ENCODE results near the gene CD47.
A peak's percentile ranks its signal among the peaks of the same experiment; 100 is the strongest.

The CD47 gene

DNA sequence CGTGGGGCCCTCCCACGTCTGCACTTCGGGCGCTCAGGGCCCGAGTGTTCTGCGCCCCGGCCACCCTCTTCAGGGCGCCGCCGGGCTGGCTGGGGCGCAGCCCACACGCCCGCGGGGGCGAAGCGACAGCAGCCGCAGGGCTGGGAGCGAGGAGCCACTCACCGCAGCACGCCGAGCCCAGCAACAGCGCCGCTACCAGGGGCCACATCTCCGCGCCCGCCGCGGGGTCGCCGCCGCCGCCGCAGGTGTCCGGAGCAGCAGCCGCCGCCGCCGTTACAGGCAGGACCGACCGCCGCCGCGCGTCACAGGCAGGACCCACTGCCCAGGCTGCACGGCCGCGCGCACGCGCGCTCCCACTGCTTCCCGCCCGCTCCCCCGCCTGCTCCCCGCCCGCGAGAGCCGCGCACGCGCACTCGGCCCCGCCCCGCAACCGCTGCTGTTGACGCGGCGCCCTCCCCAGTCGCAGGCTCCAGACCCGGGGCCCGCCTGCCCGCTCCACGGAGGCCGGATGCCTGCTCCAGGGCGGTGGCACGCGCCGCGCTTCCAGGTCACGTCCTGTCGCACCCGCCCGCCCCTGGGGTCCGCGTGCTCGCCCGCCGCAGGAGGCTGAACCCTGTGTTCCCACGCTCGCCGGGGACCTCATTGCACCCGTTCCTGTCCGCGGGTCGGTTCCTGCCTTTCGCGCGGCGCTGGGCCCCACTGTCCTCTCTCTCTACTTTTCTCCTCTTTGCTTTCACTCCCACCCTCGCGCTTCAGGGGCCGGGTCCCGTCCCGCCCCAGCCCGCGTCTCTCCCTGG is at the start of gene CD47:
TSS of gene CD47 (minus strand) at position 331 of the 797 bp plus-strand sequence. CDS start at position 208, 123 bp downstream.
- peak; percentile 94 to 95 for DNase-seq

DNA sequence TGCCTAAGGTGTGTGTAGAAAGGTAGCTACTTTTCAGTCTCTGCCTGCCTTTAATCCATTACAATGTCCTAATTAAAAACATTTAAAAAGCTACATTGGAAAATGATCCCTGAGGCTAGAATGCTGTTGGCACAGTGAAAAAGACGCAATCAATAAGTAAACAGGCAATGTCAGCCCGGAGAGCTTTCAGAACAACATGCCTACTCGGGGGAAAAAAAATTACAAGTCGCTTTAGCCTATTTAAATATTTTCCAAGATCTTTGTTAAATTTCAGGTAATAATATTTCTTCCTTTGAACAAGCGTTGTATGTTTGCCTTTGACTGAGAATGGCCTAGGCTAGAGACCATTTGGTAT is 46.6 kb upstream of the CD47 start:
- no peak for DNase-seq

DNA sequence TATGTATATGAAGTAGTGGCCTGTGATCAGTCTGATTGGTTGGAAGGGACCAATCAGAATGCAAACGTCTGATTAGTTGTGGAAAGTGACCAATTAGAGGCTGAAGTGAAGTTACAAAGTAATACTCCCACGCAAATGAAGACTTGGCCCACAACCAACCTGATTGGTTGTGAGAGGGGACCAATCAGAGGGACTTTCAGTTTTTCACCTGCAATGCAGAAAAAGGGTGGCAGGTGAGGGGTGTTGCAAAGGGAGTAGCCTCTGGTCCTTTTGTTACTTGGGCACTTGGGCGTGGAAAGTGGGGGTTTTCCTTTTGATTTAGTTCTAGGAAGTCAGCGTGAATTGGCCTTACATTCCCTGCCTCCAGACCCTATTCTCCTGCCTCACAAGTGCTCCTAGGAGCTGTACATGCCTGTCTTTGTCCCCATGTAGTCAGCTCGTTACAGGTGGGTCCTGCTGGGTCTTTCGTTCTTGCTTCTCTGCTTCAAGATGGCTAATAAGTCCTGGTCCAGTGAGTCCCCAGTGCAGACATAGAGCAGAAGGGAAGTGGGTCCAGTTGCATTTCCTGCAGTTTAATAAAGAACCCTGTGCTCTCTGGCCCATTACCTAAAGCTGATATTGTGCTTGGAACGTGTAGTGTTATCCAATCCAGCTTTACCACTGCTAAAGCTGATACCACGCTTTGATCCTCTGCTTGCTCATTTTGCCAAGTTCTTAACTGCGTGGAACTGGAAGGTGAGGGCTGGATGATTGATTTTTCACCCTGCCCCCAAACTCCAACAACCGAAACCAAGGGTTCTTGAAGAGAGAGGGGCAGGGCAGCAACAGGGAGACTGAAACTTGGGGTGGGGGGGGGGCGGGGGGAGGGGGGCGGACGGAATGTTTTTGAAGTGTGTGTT is 46.0 kb upstream of the CD47 start:
- DNase-seq, result no peak

DNA sequence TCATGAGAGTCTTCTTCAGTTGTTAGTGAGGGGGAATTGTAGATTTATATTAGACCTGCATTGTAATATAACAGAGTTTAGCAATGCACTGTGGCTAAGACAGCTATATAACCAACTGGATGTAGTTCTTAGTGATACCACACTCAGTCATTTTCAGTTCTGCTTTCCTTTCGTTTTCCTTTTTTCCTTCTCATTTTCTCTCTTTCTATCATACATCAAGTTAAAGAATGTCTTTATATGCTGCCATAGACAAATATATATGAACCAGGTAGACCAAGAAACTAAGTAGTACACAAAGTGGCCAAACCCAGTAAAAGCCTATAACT is 43.7 kb upstream of the CD47 start:
- DNase-seq, result no peak

DNA sequence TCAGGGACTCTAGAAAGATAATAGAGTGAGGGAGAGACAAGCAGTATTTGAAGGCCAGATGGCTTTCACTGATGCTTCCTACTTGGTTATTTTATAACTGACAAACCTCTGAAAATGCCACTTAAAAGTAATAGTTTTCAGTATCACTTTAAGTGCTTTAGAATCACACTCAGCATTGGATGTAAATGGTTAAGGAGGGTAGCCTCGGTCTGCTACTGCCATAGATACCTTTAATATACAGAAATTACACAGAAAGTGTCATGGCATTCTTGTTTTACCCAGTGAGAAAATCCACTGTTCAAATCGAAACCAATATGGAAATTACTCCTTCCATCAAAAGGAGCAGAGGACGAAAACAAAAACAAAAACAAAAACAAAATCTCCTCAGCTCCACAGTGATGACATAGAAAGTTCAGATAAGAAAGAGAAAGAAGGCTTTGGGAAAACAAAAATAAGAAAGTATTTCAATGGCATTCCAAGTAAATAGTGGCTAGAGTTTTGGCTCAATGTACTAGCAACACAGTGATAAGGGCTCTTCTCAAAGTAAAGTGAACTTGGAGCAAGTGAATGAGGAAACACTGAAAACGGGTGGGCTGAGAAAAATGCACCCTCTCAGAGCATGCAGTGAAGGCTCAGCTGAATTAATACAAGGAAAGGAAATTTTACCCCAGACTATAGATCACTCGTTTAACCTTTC is 43.2 kb upstream of the CD47 start:
- no peak for DNase-seq

DNA sequence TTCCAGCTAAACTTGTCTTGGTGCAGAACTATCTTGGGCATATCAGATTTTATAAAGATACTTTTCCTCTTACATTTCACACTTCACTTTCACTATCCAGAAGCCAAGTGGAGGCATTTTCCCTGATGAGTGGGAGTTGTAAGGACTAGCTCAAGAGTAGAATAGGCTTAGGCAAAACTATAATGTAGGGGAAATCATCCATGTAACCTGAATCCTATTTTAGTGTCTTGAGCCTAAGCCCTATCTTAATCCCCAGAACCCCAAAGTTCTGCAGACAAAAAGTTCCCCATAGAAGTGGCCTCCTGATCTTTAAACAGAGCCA is 42.2 kb upstream of the CD47 start:
- DNase-seq, result no peak

DNA sequence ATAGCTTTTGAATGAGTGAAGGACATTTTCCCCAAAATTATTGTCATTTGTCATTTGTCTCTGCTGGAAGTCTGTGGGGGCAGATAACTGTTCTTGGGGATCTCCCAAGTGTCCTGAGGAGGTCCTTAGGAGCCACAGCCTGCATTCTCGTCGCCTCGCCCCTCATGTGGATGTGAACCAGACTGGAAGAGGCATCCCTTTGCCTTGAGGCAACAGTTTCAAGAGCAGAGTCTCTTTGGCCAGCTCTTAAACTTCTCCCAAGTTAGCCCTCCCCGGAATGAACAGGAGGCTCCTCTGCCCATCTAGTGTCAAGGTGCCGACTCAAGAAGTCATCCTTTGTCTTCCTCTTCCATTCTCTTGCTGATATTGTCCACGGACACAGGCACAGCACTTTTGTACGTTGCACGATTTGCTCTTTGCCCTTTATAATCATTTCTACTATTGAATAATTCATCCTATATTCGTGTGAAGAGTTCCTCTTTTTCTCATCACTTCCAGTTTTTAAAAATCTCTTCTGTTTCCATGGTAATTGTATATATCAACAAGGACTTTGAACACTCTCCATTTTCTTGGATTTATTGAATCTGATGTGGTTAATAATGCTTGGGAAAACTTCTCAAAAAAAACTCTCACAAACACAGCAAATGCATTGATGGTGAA is 40.8 kb upstream of the CD47 start:
- DNase-seq, result no peak

DNA sequence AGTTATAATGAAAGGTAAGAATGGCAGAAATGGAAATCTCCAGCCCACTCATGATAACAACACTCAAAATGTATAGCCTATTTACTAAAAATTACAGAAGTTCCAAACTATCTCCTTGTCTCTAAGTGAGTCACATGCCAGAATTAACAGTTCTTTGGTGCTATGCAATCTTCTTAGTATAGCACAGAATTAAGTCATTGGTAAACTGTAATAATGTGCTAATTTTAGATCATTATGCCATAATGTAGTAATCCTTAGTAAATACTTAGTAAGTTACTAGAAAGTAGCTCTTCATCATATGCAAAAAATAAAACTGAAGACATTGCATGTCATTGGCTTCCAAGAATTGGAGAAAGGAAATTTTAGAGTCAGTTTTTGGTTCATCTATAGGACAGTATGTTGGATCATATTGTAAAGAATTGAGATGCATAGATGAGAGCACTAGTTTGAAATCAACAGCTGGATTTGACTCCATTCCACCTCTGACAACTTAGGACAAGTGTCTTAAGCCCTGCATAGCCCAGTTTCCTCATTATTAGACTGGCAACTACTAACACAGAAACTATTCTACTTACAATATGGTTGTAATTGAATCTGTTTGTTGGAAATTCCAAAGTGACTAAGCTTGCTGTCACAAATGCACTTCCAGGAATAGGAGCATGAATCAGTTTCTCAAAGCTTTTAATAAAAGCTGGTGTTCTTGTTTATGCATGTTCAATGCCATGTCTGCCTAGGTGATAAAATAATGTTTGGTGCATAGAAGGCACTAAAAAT is 40.1 kb upstream of the CD47 start:
- DNase-seq, result peak in 1 of 2 donors; percentile 35

DNA sequence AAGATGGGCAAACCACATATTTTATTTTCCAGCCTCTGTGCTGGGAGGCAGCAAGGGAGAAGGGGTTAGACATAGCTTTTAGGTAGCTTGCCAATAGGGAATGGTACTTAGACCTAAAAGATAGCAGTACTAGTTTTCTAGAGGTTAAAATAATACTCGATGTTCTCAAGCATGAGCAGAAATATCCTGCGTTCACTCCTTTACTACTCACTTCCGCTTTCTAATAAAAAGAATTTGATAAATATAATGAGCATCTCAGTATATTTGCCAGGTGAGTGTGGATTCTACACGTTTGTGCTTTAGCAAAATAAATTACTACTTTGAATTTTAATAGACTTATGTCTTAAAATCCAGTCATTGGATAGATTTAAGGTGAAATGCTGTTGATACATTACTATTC is 39.4 kb upstream of the CD47 start:
- DNase-seq, result no peak

DNA sequence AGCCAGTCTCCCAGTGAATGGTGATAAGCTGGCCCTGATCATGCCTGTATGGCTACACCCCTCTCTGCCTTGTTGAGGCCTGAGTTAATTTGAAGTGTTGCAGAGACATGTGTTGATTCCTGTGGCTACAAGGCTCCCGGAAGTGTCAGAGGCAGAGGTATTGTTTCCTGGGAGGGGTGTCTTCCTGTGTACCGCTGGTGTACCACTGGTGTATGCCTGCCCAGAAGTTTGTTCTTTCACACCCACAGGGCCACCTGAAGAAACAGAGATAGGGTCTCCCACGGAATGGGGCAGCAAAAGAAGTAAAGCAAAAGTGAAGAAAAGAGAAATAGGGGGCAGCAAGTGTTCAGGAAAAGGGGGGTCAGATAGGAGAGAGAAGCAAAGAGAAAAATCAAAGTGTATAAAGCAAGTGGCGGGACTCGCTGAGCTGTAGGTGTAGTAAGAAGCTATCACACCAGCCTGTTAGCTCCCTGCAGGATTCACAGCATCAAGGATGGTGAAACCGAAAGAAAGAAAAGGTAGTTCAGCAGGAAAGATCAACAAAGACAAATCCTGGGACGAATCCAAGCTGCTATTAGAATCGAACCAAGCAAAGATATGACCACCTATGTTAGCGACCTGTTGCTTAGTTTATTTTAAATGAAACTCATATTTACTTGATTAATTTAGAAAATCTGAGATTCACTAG is 36.6 kb upstream of the CD47 start:
- peak; percentile 67 to 69 for DNase-seq

DNA sequence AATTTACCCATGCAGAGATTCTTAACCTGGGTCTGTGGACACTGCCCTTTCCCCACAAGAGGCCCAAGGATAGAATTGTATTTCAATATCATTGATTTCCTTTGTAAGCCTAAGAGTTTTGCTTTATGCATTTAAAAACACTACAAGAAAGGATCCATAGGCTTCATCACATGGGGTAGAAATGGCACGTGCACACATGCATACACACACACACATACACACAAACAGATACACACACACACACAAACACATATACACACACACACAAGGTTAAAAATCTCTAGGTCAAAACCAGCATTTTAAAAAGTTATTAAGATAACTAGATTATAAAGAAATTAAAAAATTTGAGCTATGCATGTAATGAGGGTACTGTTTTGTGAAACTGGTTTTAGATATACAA is 35.5 kb upstream of the CD47 start:
- peak in 1 of 2 donors; percentile 20 for DNase-seq

DNA sequence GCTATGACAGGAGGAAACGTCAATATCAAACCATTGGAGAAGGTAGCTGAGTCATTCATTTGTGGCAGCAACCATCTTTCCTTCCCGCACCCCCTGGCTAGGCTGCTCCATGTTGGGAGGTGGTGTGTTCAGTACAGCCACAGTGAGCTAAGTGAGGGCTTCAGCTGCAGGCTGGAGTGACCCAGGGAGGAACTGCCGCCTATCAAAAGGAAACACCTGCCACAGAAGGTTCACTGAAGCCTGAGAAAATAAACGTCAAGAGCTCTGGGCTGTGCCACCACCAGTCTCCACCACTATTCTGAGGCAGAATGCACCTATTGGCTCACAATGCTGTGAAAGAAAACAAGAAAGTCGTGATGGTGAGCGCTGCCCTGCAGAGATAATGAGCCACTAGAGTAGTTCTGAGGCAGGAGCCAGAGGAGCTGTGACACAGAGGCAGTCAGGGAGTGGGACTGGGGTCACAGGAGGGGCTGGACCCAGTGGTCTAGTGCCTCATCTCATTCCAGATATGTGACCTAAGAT is 34.8 kb upstream of the CD47 start:
- DNase-seq, result peak; percentile 64 to 70

DNA sequence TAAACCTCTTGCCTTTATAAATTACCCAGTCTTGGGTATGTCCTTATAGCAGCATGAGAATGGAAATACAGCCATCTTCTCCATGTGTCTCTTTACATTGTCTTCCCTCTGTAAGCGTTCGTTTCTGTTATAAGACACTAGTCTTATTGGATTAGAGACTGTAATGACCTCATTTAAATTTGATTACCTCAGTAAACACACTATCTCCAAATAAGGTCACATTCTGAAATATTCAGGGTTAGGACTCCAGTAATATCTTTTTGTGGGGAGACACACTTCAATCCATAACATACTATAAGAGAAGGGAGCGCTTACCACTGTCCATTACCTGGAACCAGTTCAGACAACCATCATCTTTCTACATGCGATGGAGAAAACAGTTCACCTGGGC is 34.3 kb upstream of the CD47 start:
- no peak for DNase-seq

DNA sequence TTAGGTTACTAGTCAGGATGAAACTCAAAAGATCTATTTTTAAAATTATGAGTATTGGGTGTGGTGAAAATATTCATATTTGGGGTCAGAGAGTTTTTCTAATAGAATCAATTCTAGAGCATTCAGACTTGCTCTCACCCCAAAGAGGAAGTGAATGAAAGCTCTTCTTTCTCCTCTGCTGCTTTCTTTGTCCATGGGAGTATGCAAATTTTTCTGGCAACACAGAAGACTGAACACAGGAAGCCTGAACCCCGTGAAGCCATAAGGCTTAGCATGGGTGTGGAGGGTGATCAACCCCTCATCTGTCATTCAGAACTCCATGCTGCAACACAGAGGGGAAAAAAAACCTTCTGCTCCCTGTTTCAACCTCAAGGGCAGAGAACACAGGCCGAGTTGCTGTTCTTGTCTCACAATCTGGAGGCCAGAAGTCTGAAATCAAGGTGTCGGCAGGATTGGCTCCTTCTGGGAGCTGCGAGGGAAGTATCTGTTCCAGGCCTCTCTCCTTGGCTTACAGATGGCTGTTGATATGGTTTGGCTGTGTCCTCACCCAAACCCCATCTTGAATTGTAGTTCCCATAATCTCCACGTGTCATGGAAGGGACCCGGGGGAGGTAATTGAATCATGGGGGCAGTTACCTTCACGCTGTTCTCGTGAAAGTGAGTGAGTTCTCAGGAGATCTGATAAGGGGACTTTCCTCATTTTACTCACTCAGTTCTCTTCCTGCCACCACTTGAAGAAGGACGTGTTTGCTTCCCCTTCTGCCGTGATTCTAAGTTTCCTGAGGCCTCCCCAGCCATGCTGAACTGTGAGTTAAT is 33.7 kb upstream of the CD47 start:
- DNase-seq, result peak; percentile 77 to 78

DNA sequence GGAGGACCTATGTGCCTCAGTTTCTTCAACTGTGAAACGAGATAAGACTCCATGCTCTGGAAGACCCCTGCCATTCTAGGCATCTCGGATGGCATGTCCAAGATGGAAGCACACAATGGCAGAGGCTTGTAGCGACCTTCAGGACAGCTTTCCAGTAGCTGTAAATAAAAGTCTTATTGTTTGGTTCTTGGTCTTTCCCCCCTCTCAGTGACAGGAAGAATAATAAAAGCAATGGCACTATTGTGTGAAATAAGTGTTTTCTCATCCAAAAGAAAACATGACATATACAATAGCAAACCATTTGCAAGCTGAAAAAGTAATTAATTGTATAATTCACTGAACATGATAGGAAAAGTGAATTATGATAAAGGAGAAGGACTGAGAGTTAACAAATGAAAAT is 32.5 kb upstream of the CD47 start:
- DNase-seq, result no peak

DNA sequence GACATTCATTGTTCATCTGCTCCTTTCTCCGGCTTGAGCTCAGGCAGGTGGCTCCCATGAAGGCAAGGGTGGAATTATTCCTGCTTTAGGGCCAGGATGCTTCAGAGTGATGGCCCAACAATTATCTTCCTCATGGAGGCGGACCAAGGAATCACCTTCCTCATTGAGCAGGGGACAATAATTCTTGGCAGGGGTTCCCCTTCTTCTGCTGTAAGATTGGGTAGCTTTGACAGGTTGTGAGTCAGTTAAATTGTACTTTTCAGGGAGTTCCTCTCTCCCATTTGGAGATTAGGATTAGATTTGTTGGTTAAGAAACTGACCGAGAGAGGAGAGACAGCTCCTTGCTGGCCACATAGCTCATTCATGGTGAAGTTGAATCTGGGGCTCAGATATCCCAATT is 31.4 kb upstream of the CD47 start:
- no peak for DNase-seq

DNA sequence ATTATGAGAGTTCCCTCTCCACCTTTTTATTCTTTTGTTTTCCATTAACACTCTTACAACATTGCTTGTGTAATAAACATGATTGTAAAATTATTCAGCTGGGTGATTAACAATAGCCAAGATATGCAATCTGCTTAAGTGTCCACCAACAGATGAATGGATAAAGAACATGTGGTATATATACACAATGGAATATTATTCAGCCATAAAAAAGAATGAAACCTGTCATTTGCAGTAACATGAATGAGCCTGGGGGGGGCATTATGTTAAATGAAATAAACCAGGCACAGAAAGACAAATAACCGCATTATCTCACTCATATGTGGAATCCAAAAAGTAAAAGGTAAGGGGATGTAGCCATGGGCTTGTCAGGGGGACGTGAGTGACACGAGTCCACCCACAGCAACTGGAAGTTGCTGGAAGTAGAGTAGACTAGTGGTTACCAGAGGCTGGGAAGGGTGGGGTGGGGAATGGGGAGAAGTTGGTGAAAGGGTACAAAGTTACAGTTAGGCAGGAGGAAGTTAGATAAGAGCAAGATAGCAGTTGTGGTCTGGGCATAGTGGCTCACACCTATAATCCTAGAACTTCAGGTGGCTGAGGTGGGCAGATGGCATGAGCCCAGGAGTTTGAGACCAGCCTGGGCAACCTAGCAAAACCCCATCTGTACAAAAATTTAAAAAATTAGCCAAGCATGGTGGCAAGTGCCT is 28.7 kb upstream of the CD47 start:
- no peak for DNase-seq

DNA sequence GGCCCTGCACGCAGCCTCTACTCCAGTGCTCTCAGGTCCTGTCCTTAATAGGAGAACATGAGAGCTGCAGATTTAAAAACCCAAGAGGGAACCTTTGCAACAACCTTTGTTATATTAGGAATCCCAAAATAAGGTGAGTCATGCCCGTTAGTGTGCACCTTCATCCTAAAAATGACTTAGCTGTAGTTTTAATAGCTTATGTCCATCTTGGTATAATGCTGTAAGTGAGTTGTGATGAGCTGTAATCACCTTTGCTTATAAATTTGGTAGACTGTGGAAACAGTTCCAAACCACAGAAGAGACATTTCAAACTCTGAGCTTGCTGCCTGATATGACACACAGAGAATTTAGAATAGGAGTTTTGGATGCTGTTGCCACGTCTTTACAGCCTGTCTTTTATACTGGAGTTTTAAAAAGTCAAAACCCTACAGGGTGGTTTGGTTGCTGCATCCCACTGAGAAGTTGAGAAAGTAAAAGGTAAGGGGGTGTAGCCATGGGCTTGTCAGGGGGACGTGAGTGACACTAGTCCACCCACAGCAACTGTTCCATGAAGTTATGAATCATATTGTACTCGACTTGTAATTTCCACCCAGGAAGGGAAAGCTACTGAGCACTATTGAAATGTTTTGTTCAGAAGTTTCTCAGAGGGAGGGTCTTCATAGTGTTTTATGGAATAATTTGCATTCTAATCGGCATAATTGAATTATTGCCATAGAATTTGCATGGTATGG is 27.4 kb upstream of the CD47 start:
- DNase-seq, result no peak

DNA sequence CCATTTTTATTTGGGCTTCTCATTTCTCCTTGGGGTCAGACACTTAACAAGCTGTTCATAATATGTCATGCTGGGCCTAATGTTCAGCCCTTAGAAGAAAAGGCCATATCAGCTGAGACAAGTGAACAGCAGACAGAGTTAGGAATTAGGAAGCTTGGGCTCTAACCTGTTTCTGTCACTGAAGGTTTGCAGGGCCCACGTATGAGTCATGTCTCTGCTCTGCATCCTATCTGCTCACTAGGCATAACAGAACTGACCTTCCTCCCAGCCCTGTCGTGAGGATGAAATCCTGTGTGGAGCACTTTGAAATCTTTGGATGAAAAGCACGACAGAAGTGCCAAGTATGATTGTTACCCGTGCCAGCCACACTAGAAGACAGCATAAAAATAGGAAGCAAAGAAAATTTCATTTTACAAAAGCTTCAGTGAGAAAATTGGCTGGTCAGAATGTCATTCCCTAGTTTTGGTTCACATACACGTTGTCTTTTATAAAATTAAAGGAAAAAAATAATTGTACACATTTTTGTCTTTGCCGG is 26.5 kb upstream of the CD47 start:
- DNase-seq, result no peak
